Measurements from ENCODE around the gene CDH4. TPM values are rescaled to one million over a fixed set of nuclear protein-coding genes. Genes with fewer than 3 reads are reported as not detected.

Gene CDH4
- total and polyA plus RNA-seq, 2 of the 4 experiments (the other 2 are of a cell fraction): 1.6 to 3.5 TPM

GRCh38 chr20:61330441-61330840 lies 78.4 kb downstream of the CDH4 start:
- 79% methylated on average over 4 of the region's 14 CpGs; no CpG with 5 or more reads in 1 of the 2 experiments for WGBS, 2 experiments (ENCODE audit: extremely low coverage in 2 of 2, insufficient read length in 1 of 2)
- intact Hi-C loops (cut with micrococcal nuclease): no loop called here
- Histone ChIP-seq H3K9ac (ENCODE audit: low read depth, low read length) (no peak overlapping the region), H3K36me3 (ENCODE audit: control insufficient read depth, insufficient read depth, low read length) (no peaks in the 10 kb centered on the region), H3K56ac (ENCODE audit: extremely low read depth, insufficient read depth, low read length) (no peak overlapping the region), H2BK15ac (ENCODE audit: low read depth, low read length) (no peak overlapping the region), H3K4me3 (ENCODE audit: insufficient read depth, low read depth, low read length) (no peak overlapping the region), H4K5ac (ENCODE audit: low read depth, low read length) (no peak overlapping the region), H3K27ac (ENCODE audit: insufficient read depth, low read length) (no peak overlapping the region), H4K20me1 (ENCODE audit: insufficient read depth, low read length) (peaks cover 13% of the 10 kb centered on the region), H3K23ac (ENCODE audit: low read depth, low read length) (no peak overlapping the region), H2BK20ac (ENCODE audit: low read depth, low read length) (no peak overlapping the region), H4K8ac (ENCODE audit: low read depth in 2 of 2, low read length in 2 of 2) (no peak overlapping the region), H2BK5ac (ENCODE audit: low read depth, low read length, poor library complexity, severe bottlenecking) (no peak overlapping the region), H3K9me3 (ENCODE audit: control insufficient read depth, insufficient read depth, low read length) (peaks cover 2% of the 10 kb centered on the region; the same call in 1 of the 2 replicates), H3K14ac (replicated peaks; ENCODE audit: low read depth, low read length) (no peak overlapping the region), H2BK120ac (ENCODE audit: low read depth, low read length) (no peak overlapping the region), H3K9me1 (ENCODE audit: insufficient read depth, low read length) (no peaks in the 10 kb centered on the region; the same call in 1 of the 2 replicates), H2AFZ (replicated peaks; ENCODE audit: low read length, poor library complexity) (no peak overlapping the region), H3K4ac (ENCODE audit: low read depth, low read length) (no peak overlapping the region), H3K79me1 (ENCODE audit: low read depth in 1 of 2, low read length in 2 of 2) (no peaks in the 10 kb centered on the region), H3K27me3 (ENCODE audit: control insufficient read depth, insufficient read depth, low read length) (no peaks in the 10 kb centered on the region), H3K4me1 (ENCODE audit: control insufficient read depth, insufficient read depth, low read length) (no peaks in the 10 kb centered on the region), H2AK5ac (ENCODE audit: low read depth, low read length) (no peak overlapping the region), H4K91ac (ENCODE audit: insufficient read depth, low read depth, low read length) (no peak overlapping the region), H2AK9ac (replicated peaks; ENCODE audit: low read depth, low read length, poor library complexity) (no peak overlapping the region), H3K4me2 (ENCODE audit: low read depth, low read length) (no peak overlapping the region), H3K18ac (ENCODE audit: low read depth, low read length) (no peak overlapping the region)
- BruUV-seq (replicated peaks): no TSS peak
- DNase-seq: no peak
- ChIA-PET CTCF (no interaction called here), POLR2A (ENCODE audit: unreplicated experiment) (no interaction called here)
- dilution Hi-C loops (cut with HindIII; ENCODE audit: low sequenced_read_pairs, unreplicated experiment): no loop called here
- ATAC-seq (ENCODE audit: low read depth): no peak
- TF ChIP-seq POLR2A (IDR thresholded peaks at IDR 0.05; ENCODE audit: low read depth, low read length) (no peak), RFX5 (IDR thresholded peaks at IDR 0.05; ENCODE audit: low read depth, low read length) (no peak)
- in situ Hi-C loops (cut with MboI; ENCODE audit: low sequenced_read_pairs): no loop called here

Data from IMR-90 (cell line).